ENCODE measurements around the gene USP54. TPM values are rescaled to one million over a fixed set of nuclear protein-coding genes. Genes with fewer than 3 reads are reported as not detected.

Gene USP54
- total and polyA plus RNA-seq, 9 of the 15 experiments (the other 6 are each of a cell fraction or from before 2014, with no cell fraction given): 3.8 to 40.1 (median 16.9) TPM

DNA sequence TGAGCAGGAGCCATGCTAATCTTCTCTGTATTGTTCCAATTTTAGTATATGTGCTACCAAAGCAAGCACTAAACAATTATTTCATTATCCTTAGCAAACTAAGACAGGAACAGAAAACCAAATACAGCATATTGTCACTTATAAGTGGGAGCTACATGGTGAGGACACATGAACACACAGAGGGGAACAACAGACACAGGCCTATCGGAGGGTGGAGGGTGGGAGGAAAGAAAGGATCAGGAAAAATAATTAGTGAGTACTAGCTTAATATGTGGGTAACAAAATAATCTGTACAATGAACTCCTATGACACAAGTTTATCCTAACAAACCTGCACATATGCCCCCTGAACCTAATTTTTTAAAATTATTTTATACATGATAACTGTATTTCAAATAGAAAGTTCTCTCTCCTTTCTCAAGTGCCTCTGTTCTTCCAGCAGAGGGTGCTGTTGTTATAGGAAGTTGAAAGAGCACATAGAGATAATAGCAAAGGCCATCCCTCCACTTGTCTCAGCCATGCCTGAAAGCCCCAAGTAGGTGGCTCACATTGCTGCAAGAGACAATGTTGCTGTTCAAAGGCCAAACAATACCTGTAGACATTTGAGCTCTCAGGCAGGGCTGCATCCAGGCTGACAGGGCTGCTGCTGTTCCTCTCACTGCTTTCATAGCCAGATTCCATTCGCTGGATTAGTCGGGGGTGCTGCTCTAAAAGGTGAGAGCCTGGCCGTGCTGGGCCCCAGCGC is 61.9 kb downstream of the USP54 start (continued):
- TF ChIP-seq REST (IDR thresholded peaks at IDR 0.05; ENCODE audit: borderline replicate concordance) (peak; percentile 96), REST (CRISPR knock-in tag; IDR thresholded peaks at IDR 0.05; ENCODE audit: low read depth) (no peak), SUPT5H (IDR thresholded peaks at IDR 0.05) (no peak), PCBP2 (IDR thresholded peaks at IDR 0.05; ENCODE audit: low read depth, low read length, poor library complexity, severe bottlenecking) (no peak), CBFA2T2 (conservative IDR thresholded peaks at IDR 0.05) (no peak), ZC3H4 (CRISPR knock-in tag; IDR thresholded peaks at IDR 0.05; ENCODE audit: borderline replicate concordance) (no peak), EZH2 (IDR thresholded peaks at IDR 0.05; ENCODE audit: borderline replicate concordance, low read depth, low read length) (no peak), ARID2 (IDR thresholded peaks at IDR 0.05) (peak; percentile 86; the same call in 1 of the 2 replicates), RUNX1 (IDR thresholded peaks at IDR 0.05; ENCODE audit: low read depth) (no peak), TBL1XR1 (IDR thresholded peaks at IDR 0.05; ENCODE audit: low read length in 2 of 2) (0 out of 4 replicates have a peak, but pooled peaks of 1 of the 2 experiments have one; percentile 21), SMC3 (conservative IDR thresholded peaks at IDR 0.05; ENCODE audit: insufficient read depth, low read depth, low read length) (peak; percentile 89)
- TF ChIP-seq, protein P1, sequence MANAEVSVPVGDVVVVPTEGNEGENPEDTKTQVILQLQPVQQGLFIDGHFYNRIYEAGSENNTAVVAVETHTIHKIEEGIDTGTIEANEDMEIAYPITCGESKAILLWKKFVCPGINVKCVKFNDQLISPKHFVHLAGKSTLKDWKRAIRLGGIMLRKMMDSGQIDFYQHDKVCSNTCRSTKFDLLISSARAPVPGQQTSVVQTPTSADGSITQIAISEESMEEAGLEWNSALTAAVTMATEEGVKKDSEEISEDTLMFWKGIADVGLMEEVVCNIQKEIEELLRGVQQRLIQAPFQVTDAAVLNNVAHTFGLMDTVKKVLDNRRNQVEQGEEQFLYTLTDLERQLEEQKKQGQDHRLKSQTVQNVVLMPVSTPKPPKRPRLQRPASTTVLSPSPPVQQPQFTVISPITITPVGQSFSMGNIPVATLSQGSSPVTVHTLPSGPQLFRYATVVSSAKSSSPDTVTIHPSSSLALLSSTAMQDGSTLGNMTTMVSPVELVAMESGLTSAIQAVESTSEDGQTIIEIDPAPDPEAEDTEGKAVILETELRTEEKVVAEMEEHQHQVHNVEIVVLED (CRISPR knock-in tag; IDR thresholded peaks at IDR 0.05): no peak
- TF ChIP-seq, protein P2, sequence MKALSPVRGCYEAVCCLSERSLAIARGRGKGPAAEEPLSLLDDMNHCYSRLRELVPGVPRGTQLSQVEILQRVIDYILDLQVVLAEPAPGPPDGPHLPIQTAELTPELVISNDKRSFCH (CRISPR knock-in tag; IDR thresholded peaks at IDR 0.05): no peak
- TF ChIP-seq, protein P2 (tag; IDR thresholded peaks at IDR 0.05): no peak
- TF ChIP-seq, protein P3, sequence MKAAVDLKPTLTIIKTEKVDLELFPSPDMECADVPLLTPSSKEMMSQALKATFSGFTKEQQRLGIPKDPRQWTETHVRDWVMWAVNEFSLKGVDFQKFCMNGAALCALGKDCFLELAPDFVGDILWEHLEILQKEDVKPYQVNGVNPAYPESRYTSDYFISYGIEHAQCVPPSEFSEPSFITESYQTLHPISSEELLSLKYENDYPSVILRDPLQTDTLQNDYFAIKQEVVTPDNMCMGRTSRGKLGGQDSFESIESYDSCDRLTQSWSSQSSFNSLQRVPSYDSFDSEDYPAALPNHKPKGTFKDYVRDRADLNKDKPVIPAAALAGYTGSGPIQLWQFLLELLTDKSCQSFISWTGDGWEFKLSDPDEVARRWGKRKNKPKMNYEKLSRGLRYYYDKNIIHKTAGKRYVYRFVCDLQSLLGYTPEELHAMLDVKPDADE (conservative IDR thresholded peaks at IDR 0.05; ENCODE audit: control insufficient read depth, low read depth, low read length): no peak

Data from K562 (cell line).